ENCODE data around the gene CACNG1.

DNA sequence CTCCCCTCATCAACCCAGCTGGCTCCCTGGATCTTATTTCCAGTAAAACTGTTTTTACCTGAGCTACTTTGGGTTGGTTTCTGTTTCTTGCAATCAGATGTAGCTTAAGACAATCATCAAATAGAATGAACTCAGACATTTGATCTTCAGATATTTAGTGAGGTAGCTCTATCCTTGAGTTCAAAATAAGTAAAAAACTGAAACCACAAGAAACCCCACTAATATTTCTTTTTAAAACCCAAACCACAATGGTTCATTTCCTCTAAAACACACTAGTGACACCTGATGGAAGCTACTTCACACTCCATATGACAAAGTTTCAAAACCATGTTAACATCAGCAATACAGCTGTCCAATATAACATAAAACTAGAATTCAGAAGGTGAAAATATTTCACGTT is 37.8 kb downstream of the CACNG1 start:
- TF ChIP-seq, protein P1, sequence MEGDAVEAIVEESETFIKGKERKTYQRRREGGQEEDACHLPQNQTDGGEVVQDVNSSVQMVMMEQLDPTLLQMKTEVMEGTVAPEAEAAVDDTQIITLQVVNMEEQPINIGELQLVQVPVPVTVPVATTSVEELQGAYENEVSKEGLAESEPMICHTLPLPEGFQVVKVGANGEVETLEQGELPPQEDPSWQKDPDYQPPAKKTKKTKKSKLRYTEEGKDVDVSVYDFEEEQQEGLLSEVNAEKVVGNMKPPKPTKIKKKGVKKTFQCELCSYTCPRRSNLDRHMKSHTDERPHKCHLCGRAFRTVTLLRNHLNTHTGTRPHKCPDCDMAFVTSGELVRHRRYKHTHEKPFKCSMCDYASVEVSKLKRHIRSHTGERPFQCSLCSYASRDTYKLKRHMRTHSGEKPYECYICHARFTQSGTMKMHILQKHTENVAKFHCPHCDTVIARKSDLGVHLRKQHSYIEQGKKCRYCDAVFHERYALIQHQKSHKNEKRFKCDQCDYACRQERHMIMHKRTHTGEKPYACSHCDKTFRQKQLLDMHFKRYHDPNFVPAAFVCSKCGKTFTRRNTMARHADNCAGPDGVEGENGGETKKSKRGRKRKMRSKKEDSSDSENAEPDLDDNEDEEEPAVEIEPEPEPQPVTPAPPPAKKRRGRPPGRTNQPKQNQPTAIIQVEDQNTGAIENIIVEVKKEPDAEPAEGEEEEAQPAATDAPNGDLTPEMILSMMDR (IDR thresholded peaks at IDR 0.05; ENCODE audit: low read depth, low read length, missing input control) = no peak
- peak in 1 of 2 donors; percentile 37 for TF ChIP-seq RAD21 (IDR thresholded peaks at IDR 0.05)
- TF ChIP-seq, protein P2, sequence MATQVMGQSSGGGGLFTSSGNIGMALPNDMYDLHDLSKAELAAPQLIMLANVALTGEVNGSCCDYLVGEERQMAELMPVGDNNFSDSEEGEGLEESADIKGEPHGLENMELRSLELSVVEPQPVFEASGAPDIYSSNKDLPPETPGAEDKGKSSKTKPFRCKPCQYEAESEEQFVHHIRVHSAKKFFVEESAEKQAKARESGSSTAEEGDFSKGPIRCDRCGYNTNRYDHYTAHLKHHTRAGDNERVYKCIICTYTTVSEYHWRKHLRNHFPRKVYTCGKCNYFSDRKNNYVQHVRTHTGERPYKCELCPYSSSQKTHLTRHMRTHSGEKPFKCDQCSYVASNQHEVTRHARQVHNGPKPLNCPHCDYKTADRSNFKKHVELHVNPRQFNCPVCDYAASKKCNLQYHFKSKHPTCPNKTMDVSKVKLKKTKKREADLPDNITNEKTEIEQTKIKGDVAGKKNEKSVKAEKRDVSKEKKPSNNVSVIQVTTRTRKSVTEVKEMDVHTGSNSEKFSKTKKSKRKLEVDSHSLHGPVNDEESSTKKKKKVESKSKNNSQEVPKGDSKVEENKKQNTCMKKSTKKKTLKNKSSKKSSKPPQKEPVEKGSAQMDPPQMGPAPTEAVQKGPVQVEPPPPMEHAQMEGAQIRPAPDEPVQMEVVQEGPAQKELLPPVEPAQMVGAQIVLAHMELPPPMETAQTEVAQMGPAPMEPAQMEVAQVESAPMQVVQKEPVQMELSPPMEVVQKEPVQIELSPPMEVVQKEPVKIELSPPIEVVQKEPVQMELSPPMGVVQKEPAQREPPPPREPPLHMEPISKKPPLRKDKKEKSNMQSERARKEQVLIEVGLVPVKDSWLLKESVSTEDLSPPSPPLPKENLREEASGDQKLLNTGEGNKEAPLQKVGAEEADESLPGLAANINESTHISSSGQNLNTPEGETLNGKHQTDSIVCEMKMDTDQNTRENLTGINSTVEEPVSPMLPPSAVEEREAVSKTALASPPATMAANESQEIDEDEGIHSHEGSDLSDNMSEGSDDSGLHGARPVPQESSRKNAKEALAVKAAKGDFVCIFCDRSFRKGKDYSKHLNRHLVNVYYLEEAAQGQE (IDR thresholded peaks at IDR 0.05) = no peak
- no peak for TF ChIP-seq EGR1 (IDR thresholded peaks at IDR 0.05; ENCODE audit: low read depth in 2 of 2)
- TF ChIP-seq, protein P3, sequence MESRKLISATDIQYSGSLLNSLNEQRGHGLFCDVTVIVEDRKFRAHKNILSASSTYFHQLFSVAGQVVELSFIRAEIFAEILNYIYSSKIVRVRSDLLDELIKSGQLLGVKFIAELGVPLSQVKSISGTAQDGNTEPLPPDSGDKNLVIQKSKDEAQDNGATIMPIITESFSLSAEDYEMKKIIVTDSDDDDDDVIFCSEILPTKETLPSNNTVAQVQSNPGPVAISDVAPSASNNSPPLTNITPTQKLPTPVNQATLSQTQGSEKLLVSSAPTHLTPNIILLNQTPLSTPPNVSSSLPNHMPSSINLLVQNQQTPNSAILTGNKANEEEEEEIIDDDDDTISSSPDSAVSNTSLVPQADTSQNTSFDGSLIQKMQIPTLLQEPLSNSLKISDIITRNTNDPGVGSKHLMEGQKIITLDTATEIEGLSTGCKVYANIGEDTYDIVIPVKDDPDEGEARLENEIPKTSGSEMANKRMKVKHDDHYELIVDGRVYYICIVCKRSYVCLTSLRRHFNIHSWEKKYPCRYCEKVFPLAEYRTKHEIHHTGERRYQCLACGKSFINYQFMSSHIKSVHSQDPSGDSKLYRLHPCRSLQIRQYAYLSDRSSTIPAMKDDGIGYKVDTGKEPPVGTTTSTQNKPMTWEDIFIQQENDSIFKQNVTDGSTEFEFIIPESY (IDR thresholded peaks at IDR 0.05) = no peak
- TF ChIP-seq, protein P4, sequence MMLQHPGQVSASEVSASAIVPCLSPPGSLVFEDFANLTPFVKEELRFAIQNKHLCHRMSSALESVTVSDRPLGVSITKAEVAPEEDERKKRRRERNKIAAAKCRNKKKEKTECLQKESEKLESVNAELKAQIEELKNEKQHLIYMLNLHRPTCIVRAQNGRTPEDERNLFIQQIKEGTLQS (IDR thresholded peaks at IDR 0.05) = no peak
- TF ChIP-seq TAF1 (conservative IDR thresholded peaks at IDR 0.05) = no peak
- TF ChIP-seq SP1 (IDR thresholded peaks at IDR 0.05) = no peak
- TF ChIP-seq, protein P5, sequence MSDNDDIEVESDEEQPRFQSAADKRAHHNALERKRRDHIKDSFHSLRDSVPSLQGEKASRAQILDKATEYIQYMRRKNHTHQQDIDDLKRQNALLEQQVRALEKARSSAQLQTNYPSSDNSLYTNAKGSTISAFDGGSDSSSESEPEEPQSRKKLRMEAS (IDR thresholded peaks at IDR 0.05) = no peak
- no peak for TF ChIP-seq FOXA1 (IDR thresholded peaks at IDR 0.05)
- TF ChIP-seq GABPA (IDR thresholded peaks at IDR 0.05 in 1 of 2, conservative IDR thresholded peaks at IDR 0.05 in 1 of 2) = no peak

All from liver (tissue), 3 donors.